HepG2 (cell line): ENCODE results near the gene HDDC3. TPM values are rescaled to one million over a fixed set of nuclear protein-coding genes. Genes with fewer than 3 reads are reported as not detected.

Source experiments
- BCL6 ChIP-seq: IDR thresholded peaks from 2 replicates; pipeline ENCODE4 v1.6.1; 2016; ENCODE audit warnings: missing genetic modification reagents, missing compliant biosample characterization
- CBX5 ChIP-seq: sonication (generic); formaldehyde crosslinking; IDR thresholded peaks from 2 replicates; pipeline ENCODE4 v1.4.0; 2020; ENCODE audit warnings: missing genetic modification reagents, borderline replicate concordance
- ELF1 ChIP-seq: sonication (generic); formaldehyde crosslinking; IDR thresholded peaks from 2 replicates; pipeline ENCODE4 v1.4.0; 2020; ENCODE audit warnings: missing genetic modification reagents
- ERF ChIP-seq: IDR thresholded peaks from 2 replicates; pipeline ENCODE4 v1.6.1; 2018; ENCODE audit warnings: missing biosample characterization, missing genetic modification reagents
- ESRRA ChIP-seq: sonication (generic); formaldehyde crosslinking; IDR thresholded peaks from 2 replicates; pipeline ENCODE4 v1.5.1; 2020; ENCODE audit warnings: mild to moderate bottlenecking, low read depth, missing genetic modification reagents
- GMEB1 ChIP-seq: sonication (generic); formaldehyde crosslinking; IDR thresholded peaks from 2 replicates; pipeline ENCODE4 v1.5.1; 2020; ENCODE audit warnings: missing genetic modification reagents, mild to moderate bottlenecking, borderline replicate concordance
- JUND ChIP-seq: sonication (generic); formaldehyde crosslinking; IDR thresholded peaks from 2 replicates; pipeline ENCODE4 v1.8.0; 2022; ENCODE audit warnings: mild to moderate bottlenecking, missing genetic modification reagents
- KDM2A ChIP-seq: sonication (generic); formaldehyde crosslinking; IDR thresholded peaks from 2 replicates; pipeline ENCODE4 v1.4.0; 2020; ENCODE audit warnings: low read depth, missing genetic modification reagents, borderline replicate concordance
- LCORL ChIP-seq, 2 experiments: fragments of 450-650 bp in 1 of 2; sonication (generic) in 1 of 2; formaldehyde crosslinking in 1 of 2; IDR thresholded peaks; 2 replicates each; pipeline versions ENCODE4 v1.5.0 to v1.6.1; 2017 to 2020; ENCODE audit warnings: antibody characterized with exemption in 1 of 2, missing genetic modification reagents in 1 of 2
- MED8 ChIP-seq: sonication (generic); formaldehyde crosslinking; IDR thresholded peaks from 2 replicates; pipeline ENCODE4 v1.8.1; 2023; ENCODE audit warnings: mild to moderate bottlenecking, missing genetic modification reagents; ENCODE audit not compliant: insufficient replicate concordance
- NR1H2 ChIP-seq: sonication (generic); formaldehyde crosslinking; IDR thresholded peaks from 2 replicates; pipeline ENCODE4 v1.8.1; 2022; ENCODE audit warnings: low read depth, missing genetic modification reagents, borderline replicate concordance
- SIN3A ChIP-seq: IDR thresholded peaks from 2 replicates; pipeline ENCODE4 v1.6.1; 2011; ENCODE audit warnings: low read depth, mild to moderate bottlenecking, control low read depth, low read length, borderline replicate concordance
- SNAPC2 ChIP-seq: sonication (generic); formaldehyde crosslinking; IDR thresholded peaks from 2 replicates; pipeline ENCODE4 v1.8.1; 2022; ENCODE audit warnings: mild to moderate bottlenecking, missing genetic modification reagents
- SNAPC5 ChIP-seq: sonication (generic); formaldehyde crosslinking; IDR thresholded peaks from 2 replicates; pipeline ENCODE4 v1.8.1; 2023; ENCODE audit warnings: mild to moderate bottlenecking, missing genetic modification reagents, borderline replicate concordance
- TCF12 ChIP-seq, 2 experiments: fragments of 450-650 bp in 1 of 2; sonication (generic) in 1 of 2; formaldehyde crosslinking in 1 of 2; IDR thresholded peaks; 2 replicates each; pipeline versions ENCODE4 v1.6.1 to v1.8.0; 2017 to 2022; ENCODE audit warnings: antibody characterized with exemption in 1 of 2, mild to moderate bottlenecking in 1 of 2, missing genetic modification reagents in 1 of 2, moderate library complexity in 1 of 2
- TEAD2 ChIP-seq: sonication (generic); formaldehyde crosslinking; IDR thresholded peaks from 2 replicates; pipeline ENCODE4 v1.9.0; 2021; ENCODE audit warnings: missing genetic modification reagents
- YEATS4 ChIP-seq: sonication (generic); formaldehyde crosslinking; IDR thresholded peaks from 2 replicates; pipeline ENCODE4 v1.4.0; 2020; ENCODE audit warnings: missing genetic modification reagents, borderline replicate concordance
- ZNF777 ChIP-seq: sonication (generic); formaldehyde crosslinking; IDR thresholded peaks from 2 replicates; pipeline ENCODE4 v1.4.0; 2020; ENCODE audit warnings: missing genetic modification reagents
- ZNF788 ChIP-seq: sonication (generic); formaldehyde crosslinking; IDR thresholded peaks from 2 replicates; pipeline ENCODE4 v1.5.0; 2020; ENCODE audit warnings: mild to moderate bottlenecking, missing genetic modification reagents, borderline replicate concordance
- polyA plus RNA-seq, 8 experiments: library from polyadenylated mRNA; depleted of rRNA in 3 of 8; stranded (reverse) in 7 of 8; unstranded in 1 of 8; fragments of >200 nt; fragmentation: Illumina TruSeq in 4 of 8; extraction: Trizol in 4 of 8; gene quantifications; 2 replicates each; pipeline versions ENCODE4 v1.2.1 to v1.2.3, GENCODE V29; 2011 to 2016; ENCODE audit warnings: low read depth in 4 of 8, missing spikeins in 1 of 8, mixed read lengths in 1 of 8; ENCODE audit not compliant: insufficient read depth in 1 of 8
- total RNA-seq, 5 experiments: library from RNA; depleted of rRNA; stranded (reverse); fragments of >200 nt; fragmentation: Illumina TruSeq; extraction: Trizol; gene quantifications; 2 replicates each; pipeline ENCODE4 v1.2.3, GENCODE V29; 2016; ENCODE audit warnings: low read depth in 1 of 5
- TF ChIP-seq, protein P1 (sequence below): IDR thresholded peaks from 2 replicates; pipeline ENCODE4 v1.6.1; 2016; ENCODE audit warnings: mild to moderate bottlenecking
- TF ChIP-seq, protein P2 (sequence below): sonication (generic); formaldehyde crosslinking; IDR thresholded peaks from 2 replicates; pipeline ENCODE4 v1.4.0; 2020; ENCODE audit warnings: mild to moderate bottlenecking, missing genetic modification reagents
- TF ChIP-seq, protein P3 (sequence below): sonication (generic); formaldehyde crosslinking; IDR thresholded peaks from 2 replicates; pipeline ENCODE4 v1.4.0; 2020; ENCODE audit warnings: mild to moderate bottlenecking, missing genetic modification reagents

HDDC3 gene
- total and polyA plus RNA-seq, 2 of the 13 experiments (the other 11 are each of a cell fraction or from before 2014, with no cell fraction given), result 18.7 to 28.3 TPM

- 0 out of 2 replicates have a peak, but pooled peaks have one; percentile 3 for TF ChIP-seq SIN3A
- TF ChIP-seq, protein P1, sequence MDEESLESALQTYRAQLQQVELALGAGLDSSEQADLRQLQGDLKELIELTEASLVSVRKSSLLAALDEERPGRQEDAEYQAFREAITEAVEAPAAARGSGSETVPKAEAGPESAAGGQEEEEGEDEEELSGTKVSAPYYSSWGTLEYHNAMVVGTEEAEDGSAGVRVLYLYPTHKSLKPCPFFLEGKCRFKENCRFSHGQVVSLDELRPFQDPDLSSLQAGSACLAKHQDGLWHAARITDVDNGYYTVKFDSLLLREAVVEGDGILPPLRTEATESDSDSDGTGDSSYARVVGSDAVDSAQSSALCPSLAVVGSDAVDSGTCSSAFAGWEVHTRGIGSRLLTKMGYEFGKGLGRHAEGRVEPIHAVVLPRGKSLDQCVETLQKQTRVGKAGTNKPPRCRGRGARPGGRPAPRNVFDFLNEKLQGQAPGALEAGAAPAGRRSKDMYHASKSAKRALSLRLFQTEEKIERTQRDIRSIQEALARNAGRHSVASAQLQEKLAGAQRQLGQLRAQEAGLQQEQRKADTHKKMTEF (CRISPR knock-in tag), result 0 out of 2 replicates have a peak, but pooled peaks have one; percentile 28
- no peak for TF ChIP-seq SNAPC5 (CRISPR knock-in tag)
- TF ChIP-seq ERF (CRISPR knock-in tag), result 0 out of 2 replicates have a peak, but pooled peaks have one; percentile 3
- TF ChIP-seq, protein P2, sequence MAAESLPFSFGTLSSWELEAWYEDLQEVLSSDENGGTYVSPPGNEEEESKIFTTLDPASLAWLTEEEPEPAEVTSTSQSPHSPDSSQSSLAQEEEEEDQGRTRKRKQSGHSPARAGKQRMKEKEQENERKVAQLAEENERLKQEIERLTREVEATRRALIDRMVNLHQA (CRISPR knock-in tag), result no peak
- TF ChIP-seq SNAPC2 (CRISPR knock-in tag), result 0 out of 2 replicates have a peak, but pooled peaks have one; percentile 36
- 0 out of 2 replicates have a peak, but pooled peaks have one; percentile 7 for TF ChIP-seq ESRRA (CRISPR knock-in tag)
- TF ChIP-seq CBX5 (CRISPR knock-in tag), result no peak
- no peak for TF ChIP-seq TCF12 (IDR thresholded peaks at IDR 0.05)
- TF ChIP-seq TCF12 (CRISPR knock-in tag; IDR thresholded peaks at IDR 0.05), result peak; percentile 58; the same call in 1 of the 2 replicates
- no peak for TF ChIP-seq JUND (CRISPR knock-in tag)
- TF ChIP-seq ZNF788 (CRISPR knock-in tag), result 0 out of 2 replicates have a peak, but pooled peaks have one; percentile 7
- peak; percentile 76 for TF ChIP-seq ZNF777 (CRISPR knock-in tag)
- peak; percentile 60 for TF ChIP-seq KDM2A
- TF ChIP-seq LCORL (IDR thresholded peaks at IDR 0.05), result no peak
- no peak for TF ChIP-seq LCORL (CRISPR knock-in tag; IDR thresholded peaks at IDR 0.05)
- TF ChIP-seq GMEB1 (CRISPR knock-in tag), result no peak; the same call in 1 of the 2 replicates
- peak; percentile 57; the same call in 1 of the 2 replicates for TF ChIP-seq YEATS4 (CRISPR knock-in tag)
- TF ChIP-seq MED8 (CRISPR knock-in tag), result no peak
- peak; percentile 29; the same call in 1 of the 2 replicates for TF ChIP-seq ELF1 (CRISPR knock-in tag)
- no peak for TF ChIP-seq TEAD2 (CRISPR knock-in tag)
- no peak for TF ChIP-seq BCL6 (CRISPR knock-in tag)
- TF ChIP-seq, protein P3, sequence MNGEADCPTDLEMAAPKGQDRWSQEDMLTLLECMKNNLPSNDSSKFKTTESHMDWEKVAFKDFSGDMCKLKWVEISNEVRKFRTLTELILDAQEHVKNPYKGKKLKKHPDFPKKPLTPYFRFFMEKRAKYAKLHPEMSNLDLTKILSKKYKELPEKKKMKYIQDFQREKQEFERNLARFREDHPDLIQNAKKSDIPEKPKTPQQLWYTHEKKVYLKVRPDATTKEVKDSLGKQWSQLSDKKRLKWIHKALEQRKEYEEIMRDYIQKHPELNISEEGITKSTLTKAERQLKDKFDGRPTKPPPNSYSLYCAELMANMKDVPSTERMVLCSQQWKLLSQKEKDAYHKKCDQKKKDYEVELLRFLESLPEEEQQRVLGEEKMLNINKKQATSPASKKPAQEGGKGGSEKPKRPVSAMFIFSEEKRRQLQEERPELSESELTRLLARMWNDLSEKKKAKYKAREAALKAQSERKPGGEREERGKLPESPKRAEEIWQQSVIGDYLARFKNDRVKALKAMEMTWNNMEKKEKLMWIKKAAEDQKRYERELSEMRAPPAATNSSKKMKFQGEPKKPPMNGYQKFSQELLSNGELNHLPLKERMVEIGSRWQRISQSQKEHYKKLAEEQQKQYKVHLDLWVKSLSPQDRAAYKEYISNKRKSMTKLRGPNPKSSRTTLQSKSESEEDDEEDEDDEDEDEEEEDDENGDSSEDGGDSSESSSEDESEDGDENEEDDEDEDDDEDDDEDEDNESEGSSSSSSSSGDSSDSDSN (CRISPR knock-in tag), result peak; percentile 80
- no peak for TF ChIP-seq NR1H2 (CRISPR knock-in tag)
These were observed 29.3 kb downstream of the HDDC3 start, which contains the start of gene MAN2A2 (continued) for GRCh38 chr15:90902840-90903732.
